CD1c-positive myeloid dendritic cell (primary cell): ENCODE data around the gene DNAH12.
"Not testable (repeated sequence)": the region's sequence is repeated elsewhere in the genome, so short reads cannot be mapped to it uniquely, and the experiment has no call there.

ENCODE experiments used
- DNase-seq: peaks from one replicate; pipeline ENCODE4 v3.0.0-alpha.2; 2016; ENCODE audit errors: extremely low spot score

DNAH12 gene

GRCh38 chr3:57518276-57518915, 25.7 kb downstream of the DNAH12 start:
- DNase-seq, result no peak

GRCh38 chr3:57512166-57512565, 32.0 kb downstream of the DNAH12 start:
- no peak for DNase-seq

DNA sequence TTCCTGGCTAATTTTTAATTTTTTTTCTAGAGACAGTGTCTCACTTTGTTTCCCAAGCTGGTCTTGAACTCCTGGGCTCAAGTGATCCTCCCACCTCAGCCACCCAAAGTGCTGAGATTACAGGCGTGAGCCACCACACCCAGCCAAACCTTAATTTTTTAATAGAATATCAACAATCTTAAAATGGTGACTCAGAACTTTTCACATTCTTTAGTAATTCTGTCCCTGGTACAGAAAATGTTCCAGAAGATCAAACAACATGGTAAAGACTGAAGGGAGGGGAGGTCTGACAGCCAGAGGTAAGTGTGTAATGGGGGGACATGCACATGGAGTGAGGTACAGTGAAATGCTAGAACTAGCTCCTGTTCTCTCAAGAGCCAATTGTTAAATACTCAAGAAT, 38.2 kb downstream of the DNAH12 start:
- no peak for DNase-seq

DNA sequence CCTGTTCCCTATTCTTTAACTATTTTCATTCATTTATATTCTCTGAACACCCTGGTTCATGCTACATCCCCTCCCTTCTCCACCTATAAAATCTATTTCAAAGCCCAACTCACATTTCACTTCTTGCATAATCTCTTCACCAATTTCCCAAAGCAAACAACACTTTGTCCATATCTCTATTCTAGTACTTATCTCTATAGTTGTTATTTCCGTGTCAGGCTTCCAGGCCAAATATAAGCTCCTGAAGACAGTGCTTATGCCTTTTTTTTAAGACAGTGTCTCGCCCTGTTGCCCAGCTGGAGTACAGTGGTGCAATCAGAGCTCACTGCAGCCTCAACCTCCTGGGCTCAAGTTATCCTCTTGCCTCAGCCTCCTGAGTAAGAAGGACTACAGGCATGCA, 43.6 kb downstream of the DNAH12 start:
- DNase-seq, result no peak

DNA sequence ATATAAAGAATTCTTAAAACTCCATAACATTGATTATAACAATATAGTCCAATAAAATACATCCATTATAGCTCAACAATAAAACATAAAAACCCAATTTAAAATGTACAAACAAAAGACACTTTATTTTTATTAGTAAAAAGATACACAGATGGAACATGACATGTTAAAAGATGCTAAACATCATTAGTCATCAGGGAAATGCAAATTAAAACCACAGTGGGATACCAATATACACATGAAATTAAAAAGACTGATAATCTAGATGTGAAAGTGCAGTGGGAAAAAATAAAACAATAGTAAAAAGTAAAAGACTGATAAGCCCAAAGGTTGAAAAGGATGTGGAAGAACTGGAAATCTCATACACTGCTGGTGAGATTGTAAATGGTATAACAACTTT, 46.2 kb downstream of the DNAH12 start:
- DNase-seq, result no peak

GRCh38 chr3:57484563-57484962, 59.6 kb downstream of the DNAH12 start:
- no peak for DNase-seq

GRCh38 chr3:57477193-57477592, 67.0 kb downstream of the DNAH12 start:
- DNase-seq, result not testable (repeated sequence)

DNA sequence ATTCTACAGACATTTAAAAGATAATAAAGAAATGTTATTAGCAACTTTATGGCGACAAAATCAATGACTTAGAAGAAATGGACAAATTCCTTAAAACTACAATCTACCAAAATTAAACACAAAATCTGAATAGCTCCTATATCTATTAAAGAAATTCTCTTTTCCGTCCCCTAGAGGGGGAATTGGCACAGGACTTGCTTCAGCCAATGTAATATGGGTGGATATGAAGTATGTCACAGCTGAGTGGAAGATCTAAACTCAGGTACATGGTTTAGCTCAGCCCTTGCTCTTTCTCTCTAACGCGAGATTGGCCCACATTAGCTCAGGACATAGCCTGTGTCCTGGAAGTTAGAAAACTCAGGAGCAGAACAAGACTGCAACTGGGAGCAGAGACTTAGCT, 79.3 kb downstream of the DNAH12 start:
- no peak for DNase-seq

GRCh38 chr3:57464011-57464410, 80.1 kb downstream of the DNAH12 start:
- no peak for DNase-seq

GRCh38 chr3:57451150-57451846, 92.8 kb downstream of the DNAH12 start:
- no peak for DNase-seq

- DNase-seq, result not testable (repeated sequence)
These were observed 94.8 kb downstream of the DNAH12 start for GRCh38 chr3:57449276-57449847.

- not testable (repeated sequence) for DNase-seq
These were observed 95.7 kb downstream of the DNAH12 start for GRCh38 chr3:57448489-57448888.

- DNase-seq, result no peak
These were observed 97.8 kb downstream of the DNAH12 start for GRCh38 chr3:57446318-57446841.

- DNase-seq, result no peak
These were observed 99.7 kb downstream of the DNAH12 start for GRCh38 chr3:57444469-57444868.

- not testable (repeated sequence) for DNase-seq
These were observed 104.0 kb downstream of the DNAH12 start for GRCh38 chr3:57440144-57440543.

DNA sequence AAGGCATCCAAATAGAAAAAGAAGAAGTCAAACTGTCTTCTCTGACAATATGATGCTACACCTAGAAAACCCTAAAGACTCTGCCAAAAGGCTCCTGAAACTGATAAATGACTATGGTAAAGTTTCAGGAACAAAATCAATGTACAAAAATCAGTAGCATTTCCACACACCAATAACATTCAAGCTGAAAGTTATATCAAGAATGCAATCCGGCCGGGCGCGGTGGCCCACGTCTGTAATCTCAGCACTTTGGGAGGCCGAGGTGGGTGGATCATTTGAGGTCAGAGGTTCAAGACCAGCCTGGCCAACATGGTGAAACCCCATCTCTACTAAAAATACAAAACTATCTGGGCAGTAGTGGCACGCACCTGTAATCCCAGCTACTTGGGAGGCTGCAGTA, 105.7 kb downstream of the DNAH12 start:
- DNase-seq, result not testable (repeated sequence)

GRCh38 chr3:57436195-57436761, 107.9 kb downstream of the DNAH12 start:
- no peak for DNase-seq

DNA sequence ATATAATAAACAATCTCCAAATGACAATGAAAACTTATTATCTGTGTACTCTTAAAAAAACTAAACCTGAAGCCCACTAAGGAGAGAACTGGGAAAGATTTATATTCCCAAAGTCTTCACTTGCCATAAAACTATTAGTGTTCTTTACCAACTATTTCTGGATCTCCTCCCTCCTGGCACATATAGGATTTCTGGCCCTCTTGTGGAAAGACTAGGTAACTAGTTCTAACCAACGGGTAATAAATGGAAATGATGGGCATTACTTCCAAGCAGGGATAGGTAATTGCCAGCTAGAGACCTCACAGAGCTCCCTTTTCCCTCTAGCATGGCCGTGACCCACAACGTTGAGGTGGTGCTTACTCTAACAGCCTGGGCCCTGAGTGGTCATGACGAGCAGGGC, 110.1 kb downstream of the DNAH12 start:
- DNase-seq, result no peak

DNA sequence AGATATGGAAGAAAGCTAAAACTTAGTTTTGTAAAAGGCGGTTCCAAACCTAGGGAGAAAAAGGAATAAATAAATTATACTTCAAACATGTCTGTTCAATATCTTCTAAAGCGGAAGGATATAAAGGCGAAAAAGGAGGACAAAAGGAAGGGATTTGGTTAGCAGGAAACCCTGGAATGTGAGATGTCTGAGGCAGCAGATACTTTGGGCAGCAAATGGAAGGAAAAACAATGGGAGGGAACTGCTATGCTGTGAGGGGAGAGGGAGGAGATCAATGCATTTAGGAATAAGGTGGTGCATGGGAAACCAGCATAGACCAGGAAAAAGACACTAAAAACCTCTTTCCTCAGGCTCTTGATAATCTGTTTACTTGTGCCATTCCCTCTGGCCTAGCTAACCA, 120.8 kb downstream of the DNAH12 start:
- no peak for DNase-seq

DNA sequence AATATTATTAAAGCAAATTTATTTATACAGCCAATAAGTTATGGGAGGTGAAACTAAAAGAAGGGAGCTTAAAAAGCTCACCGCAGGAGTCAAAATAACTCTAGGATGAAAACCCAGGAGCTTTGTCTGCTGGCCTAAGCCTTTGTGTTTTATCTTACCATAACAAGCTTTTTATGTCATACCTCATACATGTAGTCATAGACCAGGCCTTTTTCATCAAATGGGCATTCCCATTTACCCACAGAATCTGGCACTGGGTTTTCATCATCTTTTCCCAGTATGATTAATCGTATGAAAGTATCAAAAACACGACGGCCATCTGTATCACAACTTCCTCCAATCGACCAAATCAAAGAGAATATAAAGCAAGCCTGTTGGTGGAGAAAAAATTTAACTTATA, 122.8 kb downstream of the DNAH12 start:
- no peak for DNase-seq

DNA sequence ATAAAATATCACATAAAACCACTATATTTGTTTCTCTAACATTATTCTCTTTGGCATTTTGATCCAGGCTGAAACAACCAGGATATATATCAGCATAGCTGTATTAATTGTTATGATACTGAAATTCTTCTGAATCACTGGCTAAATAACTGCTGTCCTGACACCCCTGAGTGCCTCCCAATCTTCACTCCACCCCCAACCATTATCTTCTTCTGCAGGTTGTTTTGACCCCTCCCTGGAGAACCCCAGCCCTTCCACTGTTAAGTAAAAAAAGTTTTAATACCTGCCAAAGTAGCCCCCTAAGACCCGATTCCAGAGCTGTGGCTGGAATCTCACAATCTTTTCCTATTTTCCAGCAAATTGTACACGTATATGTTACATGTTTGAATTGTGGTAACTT, 124.1 kb downstream of the DNAH12 start:
- DNase-seq, result no peak

DNA sequence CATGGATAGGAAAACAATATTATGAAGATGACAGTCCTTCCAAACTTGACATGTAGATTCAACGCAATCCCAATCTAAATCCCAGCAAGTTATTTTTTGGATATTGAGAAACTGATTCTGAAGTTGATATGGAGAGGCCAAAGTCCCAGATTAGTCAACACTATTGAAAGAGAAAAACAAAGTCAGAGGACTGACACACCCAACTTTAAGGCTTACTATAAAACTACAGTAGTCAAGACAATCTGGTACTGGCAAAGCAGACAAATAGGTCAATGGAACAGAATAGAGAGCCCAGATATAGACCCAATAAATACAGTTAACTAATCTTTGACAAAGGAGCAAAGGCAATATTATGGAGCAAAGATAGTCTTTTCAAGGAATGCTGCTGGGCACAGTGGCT, 132.4 kb downstream of the DNAH12 start:
- DNase-seq, result no peak

DNA sequence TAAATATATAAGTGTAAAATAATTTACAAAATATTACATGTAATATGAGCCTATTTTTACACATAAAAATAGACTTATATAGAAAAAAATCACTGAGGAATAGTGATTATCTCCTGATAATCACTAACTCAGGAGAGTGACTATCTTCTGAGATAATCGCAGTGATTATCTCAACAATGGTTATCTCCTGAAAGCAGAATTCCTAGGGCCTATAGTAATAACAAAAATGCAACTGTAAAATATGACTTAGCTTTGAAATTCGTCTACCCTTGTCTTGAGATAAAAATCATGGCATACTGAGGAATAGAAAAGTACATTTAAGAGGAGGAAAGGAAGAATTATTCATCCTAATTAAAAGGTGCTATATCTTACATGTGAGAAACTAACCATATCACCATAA, 134.7 kb downstream of the DNAH12 start:
- DNase-seq, result no peak
